WTC11 (cell line): Measurements from ENCODE around the gene ARHGAP40.
A peak's percentile ranks its signal among the peaks of the same experiment; 100 is the strongest.

Source experiments
- JUN ChIP-seq: sonication (generic); formaldehyde crosslinking; IDR thresholded peaks from 2 replicates; pipeline ENCODE4 v1.8.0; 2023; ENCODE audit warnings: mild to moderate bottlenecking, missing genetic modification reagents
- KAT7 ChIP-seq: sonication (generic); formaldehyde crosslinking; IDR thresholded peaks from 2 replicates; pipeline ENCODE4 v1.8.1; 2023; ENCODE audit warnings: missing genetic modification reagents, mild to moderate bottlenecking, borderline replicate concordance
- NR2C2 ChIP-seq: sonication (generic); formaldehyde crosslinking; IDR thresholded peaks from 2 replicates; pipeline ENCODE4 v1.8.0; 2022; ENCODE audit warnings: mild to moderate bottlenecking, missing genetic modification reagents
- ZNF232 ChIP-seq: sonication (generic); formaldehyde crosslinking; IDR thresholded peaks from 2 replicates; pipeline ENCODE4 v1.8.0; 2022; ENCODE audit warnings: mild to moderate bottlenecking, missing genetic modification reagents
- TF ChIP-seq, protein P1 (sequence below): fragments of 200-600 bp; IDR thresholded peaks from 2 replicates; pipeline ENCODE4 v1.8.0; 2022; ENCODE audit warnings: antibody characterized with exemption
- TF ChIP-seq, protein P2 (sequence below): sonication (generic); formaldehyde crosslinking; IDR thresholded peaks from 2 replicates; pipeline ENCODE4 v1.8.1; 2023; ENCODE audit warnings: mild to moderate bottlenecking, missing genetic modification reagents, borderline replicate concordance

DNA sequence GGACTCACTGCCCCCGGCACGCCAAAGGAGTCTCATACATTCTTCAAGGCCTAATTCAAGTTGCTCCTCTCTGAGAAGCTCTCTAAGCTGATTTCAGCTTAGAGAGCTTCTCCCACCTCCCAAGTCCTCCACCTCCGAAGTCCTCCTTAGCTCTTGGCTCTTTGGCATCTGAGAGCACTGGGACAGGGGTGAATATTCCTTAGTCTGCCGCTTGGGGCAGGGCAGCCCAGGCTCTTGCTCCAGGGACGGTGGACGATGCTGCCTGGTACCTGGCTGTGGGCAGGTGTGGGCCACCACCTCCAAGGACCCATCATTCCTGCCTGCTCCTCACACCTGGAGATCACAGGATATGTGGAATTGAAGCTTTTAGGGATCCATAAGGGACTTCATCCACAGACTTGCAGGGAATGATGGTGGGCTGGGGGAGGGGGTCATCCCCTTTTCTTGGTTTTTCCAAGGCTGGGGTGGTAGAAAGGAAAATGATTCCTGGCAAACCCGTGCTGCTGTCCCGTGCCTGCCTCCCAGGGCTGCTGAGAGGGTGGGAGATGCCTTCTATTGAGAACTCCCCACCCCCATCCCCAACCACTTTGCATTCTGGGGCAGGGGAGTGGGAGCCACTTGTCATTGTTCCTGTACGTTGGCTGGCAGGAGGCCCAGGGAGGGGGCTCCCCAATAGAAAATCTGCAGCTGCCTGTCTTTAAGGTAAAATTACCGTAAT lies 57.4 kb downstream of the ARHGAP40 start:
- TF ChIP-seq, protein P1, sequence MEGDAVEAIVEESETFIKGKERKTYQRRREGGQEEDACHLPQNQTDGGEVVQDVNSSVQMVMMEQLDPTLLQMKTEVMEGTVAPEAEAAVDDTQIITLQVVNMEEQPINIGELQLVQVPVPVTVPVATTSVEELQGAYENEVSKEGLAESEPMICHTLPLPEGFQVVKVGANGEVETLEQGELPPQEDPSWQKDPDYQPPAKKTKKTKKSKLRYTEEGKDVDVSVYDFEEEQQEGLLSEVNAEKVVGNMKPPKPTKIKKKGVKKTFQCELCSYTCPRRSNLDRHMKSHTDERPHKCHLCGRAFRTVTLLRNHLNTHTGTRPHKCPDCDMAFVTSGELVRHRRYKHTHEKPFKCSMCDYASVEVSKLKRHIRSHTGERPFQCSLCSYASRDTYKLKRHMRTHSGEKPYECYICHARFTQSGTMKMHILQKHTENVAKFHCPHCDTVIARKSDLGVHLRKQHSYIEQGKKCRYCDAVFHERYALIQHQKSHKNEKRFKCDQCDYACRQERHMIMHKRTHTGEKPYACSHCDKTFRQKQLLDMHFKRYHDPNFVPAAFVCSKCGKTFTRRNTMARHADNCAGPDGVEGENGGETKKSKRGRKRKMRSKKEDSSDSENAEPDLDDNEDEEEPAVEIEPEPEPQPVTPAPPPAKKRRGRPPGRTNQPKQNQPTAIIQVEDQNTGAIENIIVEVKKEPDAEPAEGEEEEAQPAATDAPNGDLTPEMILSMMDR: peak; percentile 80
- TF ChIP-seq, protein P2, sequence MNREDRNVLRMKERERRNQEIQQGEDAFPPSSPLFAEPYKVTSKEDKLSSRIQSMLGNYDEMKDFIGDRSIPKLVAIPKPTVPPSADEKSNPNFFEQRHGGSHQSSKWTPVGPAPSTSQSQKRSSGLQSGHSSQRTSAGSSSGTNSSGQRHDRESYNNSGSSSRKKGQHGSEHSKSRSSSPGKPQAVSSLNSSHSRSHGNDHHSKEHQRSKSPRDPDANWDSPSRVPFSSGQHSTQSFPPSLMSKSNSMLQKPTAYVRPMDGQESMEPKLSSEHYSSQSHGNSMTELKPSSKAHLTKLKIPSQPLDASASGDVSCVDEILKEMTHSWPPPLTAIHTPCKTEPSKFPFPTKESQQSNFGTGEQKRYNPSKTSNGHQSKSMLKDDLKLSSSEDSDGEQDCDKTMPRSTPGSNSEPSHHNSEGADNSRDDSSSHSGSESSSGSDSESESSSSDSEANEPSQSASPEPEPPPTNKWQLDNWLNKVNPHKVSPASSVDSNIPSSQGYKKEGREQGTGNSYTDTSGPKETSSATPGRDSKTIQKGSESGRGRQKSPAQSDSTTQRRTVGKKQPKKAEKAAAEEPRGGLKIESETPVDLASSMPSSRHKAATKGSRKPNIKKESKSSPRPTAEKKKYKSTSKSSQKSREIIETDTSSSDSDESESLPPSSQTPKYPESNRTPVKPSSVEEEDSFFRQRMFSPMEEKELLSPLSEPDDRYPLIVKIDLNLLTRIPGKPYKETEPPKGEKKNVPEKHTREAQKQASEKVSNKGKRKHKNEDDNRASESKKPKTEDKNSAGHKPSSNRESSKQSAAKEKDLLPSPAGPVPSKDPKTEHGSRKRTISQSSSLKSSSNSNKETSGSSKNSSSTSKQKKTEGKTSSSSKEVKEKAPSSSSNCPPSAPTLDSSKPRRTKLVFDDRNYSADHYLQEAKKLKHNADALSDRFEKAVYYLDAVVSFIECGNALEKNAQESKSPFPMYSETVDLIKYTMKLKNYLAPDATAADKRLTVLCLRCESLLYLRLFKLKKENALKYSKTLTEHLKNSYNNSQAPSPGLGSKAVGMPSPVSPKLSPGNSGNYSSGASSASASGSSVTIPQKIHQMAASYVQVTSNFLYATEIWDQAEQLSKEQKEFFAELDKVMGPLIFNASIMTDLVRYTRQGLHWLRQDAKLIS (CRISPR knock-in tag): no peak
- TF ChIP-seq KAT7 (CRISPR knock-in tag): no peak
- no peak for TF ChIP-seq ZNF232 (CRISPR knock-in tag)
- TF ChIP-seq JUN: no peak
- TF ChIP-seq NR2C2 (CRISPR knock-in tag): no peak
